Smooth muscle cell (in vitro differentiated cells): ENCODE results near the gene RNASEH1. TPM values are rescaled to one million over a fixed set of nuclear protein-coding genes. Genes with fewer than 3 reads are reported as not detected.

Source experiments
- DNase-seq: peaks from one replicate; lab custom pipeline; 2025; ENCODE audit not compliant: unreplicated experiment; lab: John Stamatoyannopoulos, UW
- H2AFZ ChIP-seq: fragments of 200-600 bp; sonication (generic); 2 replicates; pipeline ENCODE4 v1.6.0; 2016; ENCODE audit warnings: antibody characterized with exemption, low read depth, mild to moderate bottlenecking
- H3F3A ChIP-seq: fragments of 200-600 bp; sonication (generic); 2 replicates; pipeline ENCODE4 v1.6.0; 2017; ENCODE audit warnings: antibody characterized with exemption, low read depth
- H3K27ac ChIP-seq: fragments of 200-600 bp; sonication (generic); 2 replicates; pipeline ENCODE4 v1.5.1; 2016; ENCODE audit warnings: low read depth, mild to moderate bottlenecking
- H3K27me3 ChIP-seq: fragments of 200-600 bp; sonication (generic); 2 replicates; pipeline ENCODE4 v1.6.1; 2016; ENCODE audit warnings: low read depth, mild to moderate bottlenecking
- H3K36me3 ChIP-seq: fragments of 200-600 bp; sonication (generic); 2 replicates; pipeline ENCODE4 v1.5.1; 2016; ENCODE audit warnings: low read depth
- H3K4me1 ChIP-seq: fragments of 200-600 bp; sonication (generic); 2 replicates; pipeline ENCODE4 v1.5.1; 2016; ENCODE audit warnings: low read depth
- H3K4me2 ChIP-seq: fragments of 200-600 bp; sonication (generic); 2 replicates; pipeline ENCODE4 v1.6.0; 2016; ENCODE audit warnings: mild to moderate bottlenecking
- H3K4me3 ChIP-seq: fragments of 200-600 bp; sonication (generic); 2 replicates; pipeline ENCODE4 v1.5.1; 2016; ENCODE audit warnings: mild to moderate bottlenecking
- H3K79me2 ChIP-seq: fragments of 200-600 bp; sonication (generic); 2 replicates; pipeline ENCODE4 v1.6.0; 2016; ENCODE audit warnings: low read depth, mild to moderate bottlenecking
- H3K9ac ChIP-seq: fragments of 200-600 bp; sonication (generic); 2 replicates; pipeline ENCODE4 v1.6.0; 2016; ENCODE audit warnings: low read depth
- H3K9me3 ChIP-seq: fragments of 200-600 bp; sonication (generic); replicated peaks from 2 replicates; pipeline ENCODE4 v1.5.1; 2016; ENCODE audit warnings: low read depth
- H4K20me1 ChIP-seq: fragments of 200-600 bp; sonication (generic); 2 replicates; pipeline ENCODE4 v1.6.0; 2016; ENCODE audit warnings: low read depth
- CTCF ChIP-seq: fragments of 200-600 bp; sonication (generic); IDR thresholded peaks from 2 replicates; pipeline ENCODE4 v1.5.1; 2017; ENCODE audit warnings: borderline replicate concordance, mild to moderate bottlenecking, antibody characterized with exemption; ENCODE audit not compliant: insufficient read depth, poor library complexity, severe bottlenecking
- WGBS: methylation state at CpG from one replicate; pipeline ENCODE4 v1.1.7; 2016; ENCODE audit warnings: low lambda C conversion rate; 5-methylcytosine and 5-hydroxymethylcytosine counted together
- polyA plus RNA-seq: library from polyadenylated mRNA; unstranded; fragments of >200 nt; fragmentation: Nextera tagmentation; extraction: Ambion mirVana; gene quantifications from 2 replicates; pipeline ENCODE4 v1.2.1, GENCODE V29; 2016
- total RNA-seq: library from RNA; depleted of rRNA; stranded (reverse); fragments of >200 nt; gene quantifications from 2 replicates; pipeline ENCODE4 v1.2.3, GENCODE V29; 2014

Gene RNASEH1
- total and polyA plus RNA-seq, 2 experiments from 2014 or later, result 18.3 to 39.2 TPM

- Histone ChIP-seq H3K36me3 (peaks cover 40% of the 10 kb centered on the region), H3K79me2 (peaks cover 34% of the 10 kb centered on the region), H2AFZ (no peak overlapping the region), H3K4me3 (no peak overlapping the region), H3K27ac (no peak overlapping the region), H3K9me3 (no peaks in the 10 kb centered on the region), H3K4me1 (peaks cover 6% of the 10 kb centered on the region), H3K9ac (no peak overlapping the region), H3K27me3 (no peaks in the 10 kb centered on the region), H3F3A (no peaks in the 10 kb centered on the region), H3K4me2 (no peak overlapping the region), H4K20me1 (no peaks in the 10 kb centered on the region)
- TF ChIP-seq CTCF, result no peak
- 98% methylated on average over 10 of the region's 10 CpGs for WGBS
- no peak for DNase-seq
These were observed 4.2 kb downstream of the RNASEH1 start for GRCh38 chr2:3553946-3554345.

GRCh38 chr2:3547915-3548314 lies 10.2 kb downstream of the RNASEH1 start:
- 100% methylated on average over 2 of the region's 2 CpGs for WGBS
- no peak for TF ChIP-seq CTCF
- Histone ChIP-seq H3K9ac (no peak overlapping the region), H3K79me2 (peaks cover 7% of the 10 kb centered on the region), H3K4me3 (no peak overlapping the region), H2AFZ (no peak overlapping the region), H4K20me1 (no peaks in the 10 kb centered on the region), H3K27ac (no peak overlapping the region), H3F3A (no peaks in the 10 kb centered on the region), H3K36me3 (peaks cover 51% of the 10 kb centered on the region), H3K4me2 (no peak overlapping the region), H3K4me1 (no peaks in the 10 kb centered on the region), H3K27me3 (no peaks in the 10 kb centered on the region), H3K9me3 (no peaks in the 10 kb centered on the region)
- DNase-seq, result no peak

- Histone ChIP-seq H3K27me3 (no peaks in the 10 kb centered on the region), H4K20me1 (peaks cover 6% of the 10 kb centered on the region), H3K9me3 (no peaks in the 10 kb centered on the region), H3K9ac (no peak overlapping the region), H3K4me1 (no peaks in the 10 kb centered on the region), H3K27ac (no peak overlapping the region), H3K36me3 (peaks cover 52% of the 10 kb centered on the region), H3K4me3 (no peak overlapping the region), H2AFZ (no peak overlapping the region), H3K4me2 (no peak overlapping the region), H3K79me2 (peaks cover 15% of the 10 kb centered on the region), H3F3A (no peaks in the 10 kb centered on the region)
- TF ChIP-seq CTCF, result no peak
- DNase-seq, result no peak
- 77% methylated on average over 10 of the region's 10 CpGs for WGBS
These were observed 12.2 kb downstream of the RNASEH1 start for GRCh38 chr2:3545788-3546478.
